Neural cell (in vitro differentiated cells): Measurements from ENCODE around the gene MED22. TPM values are rescaled to one million over a fixed set of nuclear protein-coding genes. Genes with fewer than 3 reads are reported as not detected.
"Not testable (repeated sequence)": the region's sequence is repeated elsewhere in the genome, so short reads cannot be mapped to it uniquely, and the experiment has no call there.

ENCODE experiments used
- H2AFZ ChIP-seq: fragments of 200-600, 300-800 bp; sonication (generic), shearing (Covaris generic); 2 replicates; pipeline ENCODE4 v1.6.0; 2014; ENCODE audit warnings: low read depth, mild to moderate bottlenecking, antibody characterized with exemption, low read length, moderate library complexity
- H3F3A ChIP-seq: fragments of 200-600 bp; shearing (Covaris generic); 2 replicates; pipeline ENCODE4 v1.6.1; 2016; ENCODE audit warnings: mild to moderate bottlenecking, moderate library complexity, mixed read lengths, antibody characterized with exemption, low read length; ENCODE audit not compliant: insufficient read depth, poor library complexity, severe bottlenecking
- H3K27ac ChIP-seq: fragments of 200-600, 300-800 bp; sonication (generic), shearing (Covaris generic); 2 replicates; pipeline ENCODE4 v1.5.1; 2014; ENCODE audit warnings: mild to moderate bottlenecking, low read length, moderate library complexity
- H3K27me3 ChIP-seq: fragments of 300-800, 200-600 bp; sonication (generic), shearing (Covaris generic); 2 replicates; pipeline ENCODE4 v1.6.0; 2014; ENCODE audit warnings: mild to moderate bottlenecking, low read depth, low read length, moderate library complexity; ENCODE audit not compliant: insufficient read depth
- H3K36me3 ChIP-seq: fragments of 300-800, 200-600 bp; sonication (generic), shearing (Covaris generic); 2 replicates; pipeline ENCODE4 v1.5.1; 2014; ENCODE audit warnings: mild to moderate bottlenecking, antibody characterized with exemption, low read length, moderate library complexity; ENCODE audit not compliant: insufficient read depth
- H3K4me2 ChIP-seq: fragments of 300-800, 200-600 bp; sonication (generic), shearing (Covaris generic); 2 replicates; pipeline ENCODE4 v1.6.0; 2014; ENCODE audit warnings: mild to moderate bottlenecking, low read length
- H3K4me3 ChIP-seq: fragments of 300-800, 200-600 bp; sonication (generic), shearing (Covaris generic); 2 replicates; pipeline ENCODE4 v1.5.1; 2014; ENCODE audit warnings: mild to moderate bottlenecking, low read length, moderate library complexity
- H3K79me2 ChIP-seq: fragments of 200-600 bp; shearing (Covaris generic); replicated peaks from 2 replicates; pipeline ENCODE4 v1.6.0; 2014; ENCODE audit warnings: mild to moderate bottlenecking, low read length, moderate library complexity; ENCODE audit not compliant: insufficient read depth
- H3K9ac ChIP-seq: fragments of 300-800, 200-600 bp; sonication (generic), shearing (Covaris generic); 2 replicates; pipeline ENCODE4 v1.6.1; 2016; ENCODE audit warnings: mild to moderate bottlenecking, low read length, mixed read lengths
- H3K9me2 ChIP-seq: fragments of 200-600 bp; shearing (Covaris generic); 2 replicates; pipeline ENCODE4 v1.6.1; 2016; ENCODE audit warnings: mild to moderate bottlenecking, low read length, mixed read lengths; ENCODE audit not compliant: insufficient read depth
- H3K9me3 ChIP-seq: fragments of 200-600, 300-800 bp; sonication (generic), shearing (Covaris generic); 2 replicates; pipeline ENCODE4 v1.6.1; 2016; ENCODE audit warnings: mild to moderate bottlenecking, mixed run types, low read length, moderate library complexity, mixed read lengths
- H4K20me1 ChIP-seq: fragments of 200-600 bp; shearing (Covaris generic); 2 replicates; pipeline ENCODE4 v1.6.1; 2016; ENCODE audit warnings: mild to moderate bottlenecking, mixed run types; ENCODE audit not compliant: insufficient read depth
- EP300 ChIP-seq: fragments of 450-650 bp; conservative IDR thresholded peaks from 2 replicates; pipeline ENCODE4 v1.6.1; 2014; ENCODE audit warnings: antibody characterized with exemption, mild to moderate bottlenecking, moderate library complexity; ENCODE audit not compliant: poor library complexity, severe bottlenecking
- EZH2 ChIP-seq: fragments of 200-600, 300-800 bp; shearing (Covaris generic), sonication (generic); IDR thresholded peaks from 2 replicates; pipeline ENCODE4 v1.6.1; 2014; ENCODE audit warnings: antibody characterized with exemption, low read length, borderline replicate concordance, mild to moderate bottlenecking; ENCODE audit not compliant: insufficient read depth, poor library complexity, severe bottlenecking
- MXI1 ChIP-seq: fragments of 450-650 bp; conservative IDR thresholded peaks from 2 replicates; pipeline ENCODE4 v1.6.1; 2014; ENCODE audit warnings: antibody characterized with exemption, mild to moderate bottlenecking; ENCODE audit not compliant: poor library complexity, severe bottlenecking
- POLR2AphosphoS5 ChIP-seq: IDR thresholded peaks from 2 replicates; pipeline ENCODE4 v1.6.1; 2012
- RAD21 ChIP-seq: fragments of 450-650 bp; conservative IDR thresholded peaks from 2 replicates; pipeline ENCODE4 v1.6.1; 2014; ENCODE audit warnings: antibody characterized with exemption, mild to moderate bottlenecking, moderate library complexity
- SMC3 ChIP-seq: fragments of 450-650 bp; conservative IDR thresholded peaks from 2 replicates; pipeline ENCODE4 v1.6.1; 2014; ENCODE audit warnings: antibody characterized with exemption, mild to moderate bottlenecking, moderate library complexity; ENCODE audit not compliant: poor library complexity
- TAF1 ChIP-seq: IDR thresholded peaks from 2 replicates; pipeline ENCODE4 v1.6.1; 2012; ENCODE audit warnings: low read depth
- polyA plus RNA-seq: library from polyadenylated mRNA; depleted of rRNA; stranded (reverse); fragments of >200 nt; gene quantifications from 2 replicates; pipeline ENCODE4 v1.2.3, GENCODE V29; 2014
- TF ChIP-seq, protein P1 (sequence below): IDR thresholded peaks from 2 replicates; pipeline ENCODE4 v1.6.1; 2012; ENCODE audit warnings: borderline replicate concordance
- TF ChIP-seq, protein P2 (sequence below): fragments of 450-650 bp; IDR thresholded peaks from 2 replicates; pipeline ENCODE4 v1.5.1; 2014; ENCODE audit warnings: antibody characterized with exemption, mild to moderate bottlenecking, moderate library complexity; ENCODE audit not compliant: poor library complexity, severe bottlenecking

Gene MED22
- polyA plus RNA-seq, 1 donor from 2014 or later = 57.5 TPM

DNA sequence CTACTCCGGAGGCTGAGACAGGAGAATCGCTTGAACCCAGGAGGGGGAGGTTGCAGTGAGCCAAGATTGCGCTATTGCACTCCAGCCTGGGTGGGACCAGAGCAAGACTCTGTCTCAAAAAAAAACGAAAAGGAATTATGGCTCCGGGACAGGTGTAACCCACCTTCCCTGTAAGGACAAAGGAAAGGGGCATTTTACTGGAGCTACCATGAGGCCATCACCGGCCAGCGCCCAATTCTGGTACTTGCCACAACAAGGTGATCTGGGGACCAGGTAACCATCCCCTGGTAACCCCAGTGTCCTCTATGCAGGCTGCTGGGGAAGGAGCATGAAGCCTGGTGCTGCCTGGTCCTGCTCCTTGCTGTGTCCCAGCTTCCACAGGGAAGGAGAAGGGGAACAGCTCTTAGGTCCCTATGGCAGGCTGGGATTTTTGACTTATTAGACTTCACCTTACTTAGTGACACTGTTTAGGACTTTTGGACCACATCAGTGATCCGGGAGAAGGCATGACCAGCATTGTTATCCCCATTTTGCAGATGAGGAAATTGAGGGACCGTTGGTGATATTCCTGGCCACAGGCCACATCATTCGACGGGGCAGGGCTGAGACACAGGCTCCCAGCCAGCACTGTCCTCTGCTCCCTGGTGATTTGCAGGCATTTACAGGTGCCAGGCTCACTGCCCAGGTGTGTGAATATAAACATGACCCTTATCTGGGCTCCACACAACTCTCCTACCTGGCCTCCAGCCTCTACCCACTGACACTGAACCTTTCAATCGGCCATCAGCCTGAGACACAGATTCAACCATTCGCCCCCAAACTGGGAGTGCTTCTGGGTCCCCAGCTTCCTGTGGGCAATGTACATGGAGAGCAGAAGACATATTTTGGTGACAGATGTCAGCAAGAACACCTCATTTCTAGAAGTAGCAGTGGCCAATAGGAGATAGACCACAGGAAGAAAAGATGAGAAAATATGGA is 46.4 kb downstream of the MED22 start:
- Histone ChIP-seq H4K20me1 (no peaks in the 10 kb centered on the region), H3K36me3 (no peaks in the 10 kb centered on the region), H3K27me3 (no peaks in the 10 kb centered on the region), H3K27ac (no peak overlapping the region), H2AFZ (no peak overlapping the region), H3K9me3 (no peaks in the 10 kb centered on the region), H3K9ac (no peak overlapping the region), H3K9me2 (no peaks in the 10 kb centered on the region), H3K4me2 (no peak overlapping the region), H3K4me3 (no peak overlapping the region), H3F3A (no peaks in the 10 kb centered on the region), H3K79me2 (no peaks in the 10 kb centered on the region)
- TF ChIP-seq, protein P1, sequence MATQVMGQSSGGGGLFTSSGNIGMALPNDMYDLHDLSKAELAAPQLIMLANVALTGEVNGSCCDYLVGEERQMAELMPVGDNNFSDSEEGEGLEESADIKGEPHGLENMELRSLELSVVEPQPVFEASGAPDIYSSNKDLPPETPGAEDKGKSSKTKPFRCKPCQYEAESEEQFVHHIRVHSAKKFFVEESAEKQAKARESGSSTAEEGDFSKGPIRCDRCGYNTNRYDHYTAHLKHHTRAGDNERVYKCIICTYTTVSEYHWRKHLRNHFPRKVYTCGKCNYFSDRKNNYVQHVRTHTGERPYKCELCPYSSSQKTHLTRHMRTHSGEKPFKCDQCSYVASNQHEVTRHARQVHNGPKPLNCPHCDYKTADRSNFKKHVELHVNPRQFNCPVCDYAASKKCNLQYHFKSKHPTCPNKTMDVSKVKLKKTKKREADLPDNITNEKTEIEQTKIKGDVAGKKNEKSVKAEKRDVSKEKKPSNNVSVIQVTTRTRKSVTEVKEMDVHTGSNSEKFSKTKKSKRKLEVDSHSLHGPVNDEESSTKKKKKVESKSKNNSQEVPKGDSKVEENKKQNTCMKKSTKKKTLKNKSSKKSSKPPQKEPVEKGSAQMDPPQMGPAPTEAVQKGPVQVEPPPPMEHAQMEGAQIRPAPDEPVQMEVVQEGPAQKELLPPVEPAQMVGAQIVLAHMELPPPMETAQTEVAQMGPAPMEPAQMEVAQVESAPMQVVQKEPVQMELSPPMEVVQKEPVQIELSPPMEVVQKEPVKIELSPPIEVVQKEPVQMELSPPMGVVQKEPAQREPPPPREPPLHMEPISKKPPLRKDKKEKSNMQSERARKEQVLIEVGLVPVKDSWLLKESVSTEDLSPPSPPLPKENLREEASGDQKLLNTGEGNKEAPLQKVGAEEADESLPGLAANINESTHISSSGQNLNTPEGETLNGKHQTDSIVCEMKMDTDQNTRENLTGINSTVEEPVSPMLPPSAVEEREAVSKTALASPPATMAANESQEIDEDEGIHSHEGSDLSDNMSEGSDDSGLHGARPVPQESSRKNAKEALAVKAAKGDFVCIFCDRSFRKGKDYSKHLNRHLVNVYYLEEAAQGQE = no peak
- TF ChIP-seq TAF1 (no peak), SMC3 (no peak), RAD21 (no peak), POLR2AphosphoS5 (no peak), EZH2 (no peak), EP300 (no peak), MXI1 (no peak)
- TF ChIP-seq, protein P2, sequence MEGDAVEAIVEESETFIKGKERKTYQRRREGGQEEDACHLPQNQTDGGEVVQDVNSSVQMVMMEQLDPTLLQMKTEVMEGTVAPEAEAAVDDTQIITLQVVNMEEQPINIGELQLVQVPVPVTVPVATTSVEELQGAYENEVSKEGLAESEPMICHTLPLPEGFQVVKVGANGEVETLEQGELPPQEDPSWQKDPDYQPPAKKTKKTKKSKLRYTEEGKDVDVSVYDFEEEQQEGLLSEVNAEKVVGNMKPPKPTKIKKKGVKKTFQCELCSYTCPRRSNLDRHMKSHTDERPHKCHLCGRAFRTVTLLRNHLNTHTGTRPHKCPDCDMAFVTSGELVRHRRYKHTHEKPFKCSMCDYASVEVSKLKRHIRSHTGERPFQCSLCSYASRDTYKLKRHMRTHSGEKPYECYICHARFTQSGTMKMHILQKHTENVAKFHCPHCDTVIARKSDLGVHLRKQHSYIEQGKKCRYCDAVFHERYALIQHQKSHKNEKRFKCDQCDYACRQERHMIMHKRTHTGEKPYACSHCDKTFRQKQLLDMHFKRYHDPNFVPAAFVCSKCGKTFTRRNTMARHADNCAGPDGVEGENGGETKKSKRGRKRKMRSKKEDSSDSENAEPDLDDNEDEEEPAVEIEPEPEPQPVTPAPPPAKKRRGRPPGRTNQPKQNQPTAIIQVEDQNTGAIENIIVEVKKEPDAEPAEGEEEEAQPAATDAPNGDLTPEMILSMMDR = no peak

DNA sequence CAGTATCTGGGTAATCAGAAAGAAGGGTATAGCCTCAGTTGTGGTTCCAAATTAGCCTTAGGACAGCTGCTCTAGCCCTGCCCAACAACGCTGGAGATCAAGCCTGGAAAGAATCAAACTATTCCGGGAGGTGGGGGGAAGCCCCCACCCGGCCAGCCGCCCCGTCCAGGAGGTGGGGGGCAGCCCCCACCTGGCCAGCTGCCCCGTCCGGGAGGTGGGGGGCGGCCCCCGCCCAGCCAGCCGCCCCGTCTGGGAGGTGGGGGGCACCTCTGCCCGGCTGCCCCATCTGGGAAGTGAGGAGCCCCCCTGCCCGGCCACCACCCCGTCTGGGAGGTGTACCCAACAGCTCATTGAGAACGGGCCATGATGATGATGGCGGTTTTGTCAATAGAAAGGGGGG is 47.9 kb downstream of the MED22 start:
- not testable (repeated sequence) for H3K36me3 ChIP-seq, H3F3A ChIP-seq, H2AFZ ChIP-seq, H3K4me2 ChIP-seq, H3K9me2 ChIP-seq, H3K27ac ChIP-seq, H3K4me3 ChIP-seq, H3K9me3 ChIP-seq, H3K27me3 ChIP-seq, H3K9ac ChIP-seq, H3K79me2 ChIP-seq, H4K20me1 ChIP-seq
